ENCODE results near the gene RPL36.

DNA sequence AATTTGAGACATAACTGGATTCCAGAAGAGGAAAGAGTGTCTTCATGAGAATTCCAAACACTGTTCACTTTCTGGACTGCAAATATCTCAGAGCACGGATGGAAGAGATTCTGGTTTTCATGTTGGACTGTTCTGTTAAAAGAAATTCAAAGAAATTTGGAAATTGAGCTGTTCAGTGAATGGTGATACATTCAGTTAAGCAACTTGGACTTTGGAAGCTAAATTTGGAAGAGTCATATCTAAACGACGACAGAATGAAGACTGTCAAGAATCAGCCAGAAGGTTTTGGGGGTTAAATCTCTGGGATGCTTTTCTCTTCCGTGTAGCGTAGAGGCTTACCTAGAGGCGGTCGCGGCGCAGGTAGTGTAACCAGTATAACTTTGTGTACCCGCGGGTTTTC is 41.6 kb upstream of the RPL36 start:
- TF ChIP-seq POLR2A (IDR thresholded peaks at IDR 0.05; ENCODE audit: low read depth, low read length) = no peak
- no peak for TF ChIP-seq EZH2 (IDR thresholded peaks at IDR 0.05; ENCODE audit: borderline replicate concordance, low read depth, low read length, severe bottlenecking)
- TF ChIP-seq, protein P1, sequence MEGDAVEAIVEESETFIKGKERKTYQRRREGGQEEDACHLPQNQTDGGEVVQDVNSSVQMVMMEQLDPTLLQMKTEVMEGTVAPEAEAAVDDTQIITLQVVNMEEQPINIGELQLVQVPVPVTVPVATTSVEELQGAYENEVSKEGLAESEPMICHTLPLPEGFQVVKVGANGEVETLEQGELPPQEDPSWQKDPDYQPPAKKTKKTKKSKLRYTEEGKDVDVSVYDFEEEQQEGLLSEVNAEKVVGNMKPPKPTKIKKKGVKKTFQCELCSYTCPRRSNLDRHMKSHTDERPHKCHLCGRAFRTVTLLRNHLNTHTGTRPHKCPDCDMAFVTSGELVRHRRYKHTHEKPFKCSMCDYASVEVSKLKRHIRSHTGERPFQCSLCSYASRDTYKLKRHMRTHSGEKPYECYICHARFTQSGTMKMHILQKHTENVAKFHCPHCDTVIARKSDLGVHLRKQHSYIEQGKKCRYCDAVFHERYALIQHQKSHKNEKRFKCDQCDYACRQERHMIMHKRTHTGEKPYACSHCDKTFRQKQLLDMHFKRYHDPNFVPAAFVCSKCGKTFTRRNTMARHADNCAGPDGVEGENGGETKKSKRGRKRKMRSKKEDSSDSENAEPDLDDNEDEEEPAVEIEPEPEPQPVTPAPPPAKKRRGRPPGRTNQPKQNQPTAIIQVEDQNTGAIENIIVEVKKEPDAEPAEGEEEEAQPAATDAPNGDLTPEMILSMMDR (IDR thresholded peaks at IDR 0.05; ENCODE audit: extremely low read depth in 1 of 2, insufficient read depth in 1 of 2, low read depth in 1 of 2, low read length in 2 of 2) = no peak
